Subcutaneous abdominal adipose tissue (tissue), 5 donors: ENCODE measurements around the gene TPI1.
"Not testable (repeated sequence)": the region's sequence is repeated elsewhere in the genome, so short reads cannot be mapped to it uniquely, and the experiment has no call there.

ENCODE experiments used
- H3K27ac ChIP-seq: one replicate; pipeline ENCODE4 v1.7.0; 2013; ENCODE audit warnings: low read depth, mild to moderate bottlenecking, inconsistent platforms, low read length, moderate library complexity
- H3K27me3 ChIP-seq, 5 donors: one replicate each; pipeline ENCODE4 v1.7.0; 2013; ENCODE audit warnings: low read length in 5 of 5, inconsistent platforms in 1 of 5; ENCODE audit not compliant: control insufficient read depth in 5 of 5, insufficient read depth in 4 of 5
- H3K36me3 ChIP-seq, 5 donors: one replicate each; pipeline ENCODE4 v1.7.0; 2013; ENCODE audit warnings: low read length in 5 of 5; ENCODE audit not compliant: control insufficient read depth in 5 of 5, insufficient read depth in 5 of 5
- H3K4me1 ChIP-seq, 5 donors: one replicate each; pipeline ENCODE4 v1.7.0; 2013; ENCODE audit warnings: low read length in 5 of 5, mild to moderate bottlenecking in 3 of 5, moderate library complexity in 1 of 5; ENCODE audit not compliant: control insufficient read depth in 5 of 5, insufficient read depth in 5 of 5
- H3K4me3 ChIP-seq, 5 donors: one replicate each; pipeline ENCODE4 v1.7.0; 2013; ENCODE audit warnings: low read length in 5 of 5, low read depth in 1 of 5
- H3K9ac ChIP-seq, 5 donors: one replicate each; pipeline ENCODE4 v1.7.0; 2013; ENCODE audit warnings: low read length in 5 of 5, mild to moderate bottlenecking in 4 of 5, moderate library complexity in 3 of 5
- H3K9me3 ChIP-seq, 5 donors: one replicate each; pipeline ENCODE4 v1.7.0; 2013; ENCODE audit warnings: low read length in 5 of 5; ENCODE audit not compliant: control insufficient read depth in 5 of 5
- donor health status: healthy.
- donor health status: healthy.
- donor health status: healthy.
- donor health status: healthy.
- donor health status: healthy.

The TPI1 gene

DNA sequence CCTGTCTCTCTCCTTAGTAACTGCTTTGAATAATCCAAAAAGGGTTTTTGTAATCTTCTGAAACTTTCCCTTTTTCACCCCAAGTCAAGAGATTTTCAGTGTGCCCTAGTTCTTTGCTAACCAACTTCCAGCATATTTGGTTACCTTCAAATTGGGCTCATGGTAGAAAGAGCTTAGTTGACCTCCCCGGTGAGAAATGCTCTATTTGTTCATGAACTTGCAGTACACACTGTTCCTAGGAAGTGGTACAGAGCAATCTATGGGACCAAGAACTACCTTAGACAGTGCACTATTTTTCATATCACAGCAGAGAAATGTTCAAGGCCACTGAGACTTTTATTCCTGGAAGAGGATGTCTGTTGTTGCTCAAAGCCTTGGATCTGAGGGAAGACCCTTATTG is 13.7 kb upstream of the TPI1 start:
- Histone ChIP-seq H3K36me3 (peaks cover 5 to 40% (median 33%) of the 10 kb centered on the region in 5 donors), H3K4me3 (peak overlapping the region in 1 of 5 donors; percentile 98), H3K27ac (peak overlapping the region; percentile 96), H3K9ac (no peak overlapping the region), H3K4me1 (peaks cover 17 to 24% (median 23%) of the 10 kb centered on the region in 5 donors), H3K9me3 (peaks cover 0 to 5% (median 0%) of the 10 kb centered on the region in 5 donors), H3K27me3 (peaks cover 0 to 14% (median 0%) of the 10 kb centered on the region in 5 donors)

DNA sequence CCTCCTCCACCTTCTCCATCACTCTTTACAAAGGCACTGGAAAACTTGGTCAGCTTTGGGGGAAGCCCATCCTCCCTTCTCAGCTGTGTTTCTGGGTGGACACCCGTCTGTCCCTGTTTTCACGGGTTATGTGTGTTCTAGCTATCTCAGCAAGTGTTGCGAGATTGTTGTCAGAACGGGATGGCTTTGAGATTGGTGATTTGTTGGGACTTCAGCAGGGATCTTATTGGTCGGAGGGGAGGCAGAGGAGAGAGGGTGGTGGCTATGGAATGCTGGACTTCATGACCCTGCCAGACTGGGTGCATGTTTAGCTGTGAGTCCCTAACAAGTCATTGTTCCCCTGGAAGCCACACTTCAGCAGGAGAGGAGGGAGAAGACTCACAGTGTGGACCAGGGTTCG is 13.3 kb upstream of the TPI1 start:
- no peak overlapping the region for H3K4me3 ChIP-seq
- no peak overlapping the region for H3K9ac ChIP-seq
- H3K36me3 ChIP-seq, result peaks cover 5 to 44% (median 37%) of the 10 kb centered on the region in 5 donors
- peaks cover 17 to 24% (median 23%) of the 10 kb centered on the region in 5 donors for H3K4me1 ChIP-seq
- peaks cover 0 to 14% (median 0%) of the 10 kb centered on the region in 5 donors for H3K27me3 ChIP-seq
- H3K9me3 ChIP-seq, result peaks cover 0 to 5% (median 0%) of the 10 kb centered on the region in 5 donors
- H3K27ac ChIP-seq, result no peak overlapping the region

DNA sequence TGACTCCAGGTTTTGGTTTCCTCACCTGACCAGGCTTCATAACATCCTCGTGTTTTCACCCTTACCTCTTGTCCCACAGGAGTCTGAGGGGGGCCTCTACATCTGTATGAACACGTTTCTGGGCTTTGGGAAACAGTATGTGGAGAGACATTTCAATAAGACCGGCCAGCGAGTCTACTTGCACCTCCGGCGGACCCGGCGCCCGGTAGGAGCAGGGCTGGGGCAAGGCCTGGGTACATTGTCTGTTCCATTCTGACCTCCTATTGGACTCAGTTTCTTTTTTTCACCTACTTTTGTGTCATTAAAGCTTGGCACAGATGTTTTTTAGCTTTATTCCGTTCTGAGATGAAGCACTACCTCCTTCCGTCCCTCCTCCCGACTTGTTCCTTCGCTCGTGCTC is 12.0 kb upstream of the TPI1 start:
- Histone ChIP-seq H3K9me3 (peaks cover 0 to 5% (median 0%) of the 10 kb centered on the region in 5 donors), H3K27ac (no peak overlapping the region), H3K4me3 (no peak overlapping the region), H3K9ac (no peak overlapping the region), H3K4me1 (peaks cover 17 to 24% (median 23%) of the 10 kb centered on the region in 5 donors), H3K36me3 (peaks cover 5 to 54% (median 48%) of the 10 kb centered on the region in 5 donors), H3K27me3 (peaks cover 0 to 14% (median 0%) of the 10 kb centered on the region in 5 donors)

DNA sequence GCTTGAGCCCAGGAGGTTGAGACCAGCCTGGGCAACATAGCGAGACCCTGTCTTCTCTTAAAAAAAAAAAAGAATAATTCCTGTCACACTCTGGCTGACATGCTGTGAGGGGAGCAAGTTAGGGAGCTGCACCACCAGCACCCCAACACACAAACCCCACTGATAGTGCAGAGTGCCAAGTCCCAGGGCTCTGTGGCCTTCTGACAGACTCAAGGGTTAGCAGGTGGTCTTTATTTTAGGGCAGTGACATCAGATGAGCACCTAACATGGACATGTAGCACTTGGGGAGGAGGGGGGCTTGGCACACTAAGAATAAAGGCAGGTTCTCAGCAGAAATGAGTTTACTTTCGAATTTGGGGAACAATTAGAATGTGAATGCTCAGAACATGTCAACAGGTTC is 8.5 kb upstream of the TPI1 start:
- Histone ChIP-seq H3K9ac (no peak overlapping the region), H3K27me3 (no peaks in the 10 kb centered on the region), H3K9me3 (no peaks in the 10 kb centered on the region), H3K36me3 (peaks cover 5 to 82% (median 79%) of the 10 kb centered on the region in 5 donors), H3K4me3 (no peak overlapping the region), H3K4me1 (peaks cover 0 to 1% (median 0%) of the 10 kb centered on the region in 5 donors), H3K27ac (no peak overlapping the region)

DNA sequence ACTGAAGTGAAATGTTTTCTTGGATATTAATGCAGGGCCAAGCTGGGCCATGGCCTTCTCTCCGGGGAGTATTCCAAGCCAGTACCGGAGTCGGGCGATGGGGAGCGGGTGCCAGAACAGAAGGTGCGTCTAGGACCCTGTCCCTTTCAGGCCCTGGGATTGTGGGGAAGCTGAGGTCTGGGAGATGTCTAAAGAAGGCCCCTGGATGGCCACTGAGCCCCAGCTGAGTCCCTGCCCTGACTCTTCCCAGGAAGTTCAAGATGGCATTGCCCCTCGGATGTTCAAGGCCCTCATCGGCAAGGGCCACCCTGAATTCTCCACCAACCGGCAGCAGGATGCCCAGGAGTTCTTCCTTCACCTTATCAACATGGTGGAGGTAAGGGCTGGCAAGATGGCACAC is 7.2 kb upstream of the TPI1 start:
- Histone ChIP-seq H3K36me3 (peaks cover 5 to 94% (median 90%) of the 10 kb centered on the region in 5 donors), H3K27ac (no peak overlapping the region), H3K9ac (no peak overlapping the region), H3K9me3 (no peaks in the 10 kb centered on the region), H3K27me3 (no peaks in the 10 kb centered on the region), H3K4me3 (no peak overlapping the region), H3K4me1 (no peaks in the 10 kb centered on the region)

DNA sequence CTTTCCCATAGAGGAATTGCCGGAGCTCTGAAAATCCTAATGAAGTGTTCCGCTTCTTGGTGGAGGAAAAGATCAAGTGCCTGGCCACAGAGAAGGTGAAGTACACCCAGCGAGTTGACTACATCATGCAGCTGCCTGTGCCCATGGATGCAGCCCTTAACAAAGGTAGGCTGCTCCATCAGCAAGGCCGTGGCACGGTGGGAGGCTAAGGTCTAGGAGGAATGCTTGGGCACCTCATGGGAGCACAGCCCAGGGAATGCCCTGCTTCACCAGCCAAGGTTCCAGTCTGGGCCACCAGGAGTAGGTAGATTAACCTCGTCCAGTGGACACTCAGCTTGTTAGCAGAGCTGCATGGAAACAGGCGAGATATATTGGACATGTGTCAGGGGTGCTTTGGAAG is 6.4 kb upstream of the TPI1 start:
- H3K4me3 ChIP-seq, result no peak overlapping the region
- H3K27me3 ChIP-seq, result no peaks in the 10 kb centered on the region
- H3K27ac ChIP-seq, result no peak overlapping the region
- H3K4me1 ChIP-seq, result peaks cover 0 to under 1% (median 0%) of the 10 kb centered on the region in 5 donors
- no peaks in the 10 kb centered on the region for H3K9me3 ChIP-seq
- H3K9ac ChIP-seq, result no peak overlapping the region
- H3K36me3 ChIP-seq, result peaks cover 5 to 97% (median 90%) of the 10 kb centered on the region in 5 donors

DNA sequence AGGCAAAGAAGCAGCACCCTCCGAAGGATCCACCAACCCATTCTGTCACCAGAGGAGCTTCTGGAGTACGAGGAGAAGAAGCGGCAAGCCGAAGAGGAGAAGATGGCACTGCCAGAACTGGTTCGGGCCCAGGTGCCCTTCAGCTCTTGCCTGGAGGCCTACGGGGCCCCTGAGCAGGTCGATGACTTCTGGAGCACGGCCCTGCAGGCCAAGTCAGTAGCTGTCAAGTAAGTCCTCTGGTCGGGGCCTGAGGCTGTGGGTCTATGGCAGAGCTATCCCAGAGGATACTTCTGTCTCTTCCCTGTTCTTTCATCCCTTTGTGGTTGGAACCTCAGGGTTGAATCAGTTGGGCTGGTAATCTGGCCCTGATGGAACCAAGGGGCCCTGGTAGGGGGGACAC is 5.9 kb upstream of the TPI1 start:
- Histone ChIP-seq H3K27ac (no peak overlapping the region), H3K27me3 (no peaks in the 10 kb centered on the region), H3K4me3 (no peak overlapping the region), H3K4me1 (peaks cover 0 to 5% (median 2%) of the 10 kb centered on the region in 5 donors), H3K9me3 (no peaks in the 10 kb centered on the region), H3K36me3 (peaks cover 5 to 94% (median 86%) of the 10 kb centered on the region in 5 donors), H3K9ac (no peak overlapping the region)

DNA sequence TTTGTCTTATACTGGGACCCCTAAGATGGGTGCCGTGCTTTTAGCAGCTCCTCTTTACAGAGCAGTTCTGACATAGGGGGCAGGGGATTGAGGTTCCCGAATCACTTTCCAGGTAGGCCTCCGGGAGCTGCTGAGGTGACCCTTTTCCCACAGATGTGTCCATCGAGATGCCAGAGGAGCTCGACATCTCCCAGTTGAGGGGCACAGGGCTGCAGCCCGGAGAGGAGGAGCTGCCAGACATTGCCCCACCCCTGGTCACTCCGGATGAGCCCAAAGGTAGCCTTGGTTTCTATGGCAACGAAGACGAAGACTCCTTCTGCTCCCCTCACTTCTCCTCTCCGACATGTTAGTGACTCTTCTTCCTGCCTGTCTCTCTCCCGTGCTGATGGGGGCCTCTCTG is 4.3 kb upstream of the TPI1 start:
- H3K36me3 ChIP-seq, result peaks cover 1 to 78% (median 69%) of the 10 kb centered on the region in 5 donors

DNA sequence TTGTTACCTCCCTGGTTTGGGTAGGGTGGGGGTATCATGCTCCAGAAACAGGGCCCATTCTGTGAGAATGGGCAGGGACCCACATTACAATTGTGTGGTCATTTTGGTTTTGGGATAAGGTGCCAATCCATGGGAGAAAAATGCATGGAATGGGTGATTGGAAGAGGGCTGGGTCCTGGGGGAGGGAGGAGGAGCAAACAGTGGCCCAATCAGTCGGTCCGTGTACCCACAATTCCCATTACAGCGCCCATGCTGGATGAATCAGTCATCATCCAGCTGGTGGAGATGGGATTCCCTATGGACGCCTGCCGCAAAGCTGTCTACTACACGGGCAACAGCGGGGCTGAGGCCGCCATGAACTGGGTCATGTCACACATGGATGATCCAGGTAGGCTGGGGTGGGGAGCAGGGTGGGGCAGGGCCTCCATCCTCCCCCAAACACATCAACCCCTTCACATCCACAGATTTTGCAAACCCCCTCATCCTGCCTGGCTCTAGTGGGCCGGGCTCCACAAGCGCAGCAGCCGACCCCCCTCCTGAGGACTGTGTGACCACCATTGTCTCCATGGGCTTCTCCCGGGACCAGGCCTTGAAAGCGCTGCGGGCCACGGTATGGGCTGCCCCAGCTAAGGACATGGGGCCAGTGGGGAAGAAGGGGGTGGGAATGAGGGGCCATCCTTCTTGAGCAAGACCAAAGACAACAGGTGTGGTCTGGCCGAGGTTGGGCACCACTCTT is 3.6 kb upstream of the TPI1 start:
- Histone ChIP-seq H3K9ac (no peak overlapping the region), H3K9me3 (no peaks in the 10 kb centered on the region), H3K27ac (no peak overlapping the region), H3K4me1 (peaks cover 5 to 21% (median 19%) of the 10 kb centered on the region in 5 donors), H3K36me3 (peaks cover 0 to 70% (median 62%) of the 10 kb centered on the region in 5 donors), H3K27me3 (no peaks in the 10 kb centered on the region), H3K4me3 (no peak overlapping the region)

More for the DNA sequence above, 4.3 kb upstream of the TPI1 start:
- Histone ChIP-seq H3K4me1 (peaks cover 5 to 14% (median 12%) of the 10 kb centered on the region in 5 donors), H3K9ac (no peak overlapping the region), H3K27ac (no peak overlapping the region), H3K27me3 (no peaks in the 10 kb centered on the region), H3K4me3 (no peak overlapping the region), H3K9me3 (no peaks in the 10 kb centered on the region)

DNA sequence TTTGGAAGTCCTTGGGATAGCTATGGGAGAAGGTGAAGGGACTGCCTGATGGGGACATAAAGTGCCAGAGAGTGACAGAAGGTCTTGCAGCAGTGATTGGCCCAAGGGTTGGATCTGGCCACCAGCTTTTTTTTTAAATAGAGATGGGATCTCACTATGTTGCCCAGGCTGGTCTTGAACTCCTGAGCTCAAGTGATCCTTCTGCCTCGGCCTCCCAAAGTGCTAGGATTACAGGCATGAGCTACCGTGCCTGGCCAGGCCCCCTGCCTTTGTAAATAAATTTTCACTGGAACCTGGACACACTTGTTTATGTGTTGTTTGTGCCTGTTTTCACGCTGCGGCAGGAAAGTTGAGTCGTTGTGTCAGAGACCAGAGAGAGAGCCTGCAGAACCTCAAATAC is 2.0 kb upstream of the TPI1 start:
- not testable (repeated sequence) for H3K9ac ChIP-seq
- H3K36me3 ChIP-seq, result peaks cover 0 to 66% (median 58%) of the 10 kb centered on the region in 5 donors

More for the DNA sequence above, 2.0 kb upstream of the TPI1 start:
- H3K27ac ChIP-seq, H3K4me3 ChIP-seq, H3K27me3 ChIP-seq, H3K9me3 ChIP-seq: not testable (repeated sequence)
- H3K4me1 ChIP-seq, result peaks cover 5 to 35% (median 27%) of the 10 kb centered on the region in 5 donors
